Right renal cortex interstitium (tissue), 3 donors: ENCODE results near the gene WDFY3. TPM values are rescaled to one million over a fixed set of nuclear protein-coding genes. Genes with fewer than 3 reads are reported as not detected.

Experiments
- DNase-seq, 3 donors: peaks; one replicate each; pipeline ENCODE4 v3.0.0-alpha.2; 2013; ENCODE audit warnings: low read depth in 3 of 3, low spot score in 2 of 3
- polyA plus RNA-seq, 3 donors: library from polyadenylated mRNA; unstranded; fragments of 120-200 nt; gene quantifications; one replicate each; pipeline ENCODE4 v1.2.1, GENCODE V29; 2013; ENCODE audit not compliant: insufficient read length in 3 of 3

The WDFY3 gene
- polyA plus RNA-seq = 10 to 100 TPM; 49.5 to 54.0 (median 53.5) TPM

DNA sequence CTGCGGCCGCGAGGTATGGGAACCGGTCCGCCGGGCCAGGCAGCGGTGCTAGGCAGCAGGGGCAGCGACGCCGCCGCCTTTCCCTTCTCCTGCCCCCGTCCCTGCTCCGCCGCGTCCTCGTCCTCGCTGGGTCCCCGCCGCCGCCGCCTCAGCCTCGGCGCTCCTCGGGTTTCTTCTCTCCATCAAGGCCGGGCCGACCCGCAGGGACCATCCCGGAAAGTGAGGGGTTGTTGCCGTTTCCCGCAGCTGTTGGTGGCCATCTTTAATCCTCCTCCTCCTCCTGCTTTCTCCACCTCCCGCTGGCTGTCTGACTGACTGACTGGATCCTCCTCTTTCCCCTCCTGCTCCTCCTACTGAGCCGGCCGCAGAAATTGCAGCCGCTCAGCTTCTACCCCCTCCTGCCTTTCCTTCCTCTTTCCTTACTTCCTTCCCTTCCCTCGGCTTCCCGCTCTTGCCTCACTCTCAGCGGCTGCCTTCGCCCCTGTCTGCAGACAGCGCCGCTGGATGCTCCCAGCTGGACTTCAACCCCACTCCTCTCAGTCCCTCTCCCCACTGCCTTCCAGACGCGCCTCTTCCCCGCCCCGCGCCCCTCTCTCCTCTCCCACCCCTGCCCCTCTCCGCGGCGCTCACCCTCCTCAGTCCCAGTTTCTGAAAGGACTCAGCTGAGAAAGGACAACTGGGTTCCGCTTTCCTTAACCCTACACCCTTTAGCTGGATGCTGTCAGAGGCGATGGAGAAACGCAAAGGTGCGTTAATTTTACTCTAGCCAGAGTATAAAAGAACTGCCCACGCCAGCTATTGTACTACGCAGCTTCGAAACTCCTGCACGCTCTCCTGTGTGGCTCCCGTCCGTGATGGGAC, at the start of gene WDFY3:
WDFY3 (minus strand) TSS at position 309 of the 861 bp plus-strand sequence. CDS start 106,099 bp downstream, outside the sequence.
- peak; percentile 72 to 77 (median 77) for DNase-seq

GRCh38 chr4:85005865-85006377, 39.4 kb upstream of the WDFY3 start:
- DNase-seq = no peak

DNA sequence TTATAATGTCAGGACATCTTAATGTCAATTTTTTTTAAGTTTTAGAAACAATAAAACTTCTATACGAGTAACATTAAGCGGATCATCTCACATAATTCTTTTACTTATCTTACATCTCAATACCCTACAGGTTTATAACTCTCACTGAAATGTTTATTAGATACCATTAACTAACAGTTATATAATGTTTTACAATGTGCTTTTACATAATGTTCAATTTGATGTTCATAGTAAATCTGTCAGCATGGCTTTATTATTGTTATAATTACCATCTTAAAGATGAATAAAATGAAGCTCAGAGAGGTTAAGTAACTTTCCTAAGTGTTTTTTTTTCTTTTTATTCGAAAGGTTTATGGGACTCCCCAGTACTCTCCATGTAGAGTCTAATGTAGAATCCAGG, 33.9 kb upstream of the WDFY3 start:
- no peak for DNase-seq

DNA sequence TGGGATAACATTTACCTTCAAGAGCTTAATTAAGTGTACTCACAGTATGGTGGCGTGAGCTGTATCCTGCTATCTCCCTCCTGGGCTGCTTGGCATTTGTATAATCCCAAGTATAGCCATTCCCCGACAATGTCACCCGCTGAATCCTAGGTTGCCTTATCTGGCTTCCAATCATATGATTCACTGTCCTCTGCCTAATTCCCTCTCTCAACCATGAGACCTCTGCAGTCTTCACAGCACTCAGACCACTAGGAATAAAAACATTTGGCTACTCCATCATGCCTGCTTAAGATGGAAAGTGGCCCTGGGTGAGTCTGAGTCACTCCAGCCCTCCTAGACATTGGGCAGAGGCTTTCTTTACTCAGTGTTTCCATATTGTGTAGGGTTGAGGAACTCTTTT, 28.9 kb upstream of the WDFY3 start:
- no peak for DNase-seq

DNA sequence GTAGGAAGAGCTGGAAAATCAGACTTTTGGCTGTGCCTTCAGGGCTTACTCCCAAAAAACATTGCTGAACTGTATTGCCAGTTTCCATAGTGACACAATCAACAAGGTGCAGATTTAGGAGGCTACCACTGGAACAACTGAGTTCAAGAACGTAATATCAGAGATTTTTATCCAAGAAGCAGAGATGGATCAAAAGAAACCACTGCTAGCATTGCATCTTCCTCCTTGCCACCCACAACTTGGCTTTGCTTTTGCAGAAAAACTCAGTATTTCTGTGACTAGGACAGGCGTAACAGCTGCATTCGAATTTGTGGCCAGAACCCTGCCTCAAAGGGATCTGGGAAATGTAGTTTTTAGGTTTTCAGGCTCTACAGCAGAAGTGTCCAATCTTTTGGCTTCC, 27.8 kb upstream of the WDFY3 start:
- DNase-seq = no peak

- no peak for DNase-seq
Observed at GRCh38 chr4:84985952-84986351, 19.5 kb upstream of the WDFY3 start.

GRCh38 chr4:84977396-84977795, 10.9 kb upstream of the WDFY3 start:
- no peak for DNase-seq

DNA sequence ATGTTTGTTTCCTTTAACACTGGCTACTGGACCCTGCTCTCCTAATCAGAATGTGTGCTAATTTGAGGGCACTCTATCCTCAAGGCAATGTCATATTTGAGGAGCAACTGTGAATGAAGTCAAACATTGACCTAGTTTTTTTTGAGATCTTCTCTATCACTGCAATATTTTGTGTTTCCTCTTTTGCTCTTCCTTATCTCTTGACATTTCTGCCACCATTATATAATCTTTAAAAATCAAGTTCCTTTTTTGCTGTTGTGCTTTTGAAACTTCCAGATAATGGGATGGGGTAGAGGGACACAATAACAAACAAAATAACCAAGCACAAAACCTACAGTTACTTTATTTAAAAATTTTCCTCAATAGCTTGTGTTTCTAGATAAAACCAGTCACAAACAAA, 7.4 kb upstream of the WDFY3 start:
- no peak for DNase-seq

DNA sequence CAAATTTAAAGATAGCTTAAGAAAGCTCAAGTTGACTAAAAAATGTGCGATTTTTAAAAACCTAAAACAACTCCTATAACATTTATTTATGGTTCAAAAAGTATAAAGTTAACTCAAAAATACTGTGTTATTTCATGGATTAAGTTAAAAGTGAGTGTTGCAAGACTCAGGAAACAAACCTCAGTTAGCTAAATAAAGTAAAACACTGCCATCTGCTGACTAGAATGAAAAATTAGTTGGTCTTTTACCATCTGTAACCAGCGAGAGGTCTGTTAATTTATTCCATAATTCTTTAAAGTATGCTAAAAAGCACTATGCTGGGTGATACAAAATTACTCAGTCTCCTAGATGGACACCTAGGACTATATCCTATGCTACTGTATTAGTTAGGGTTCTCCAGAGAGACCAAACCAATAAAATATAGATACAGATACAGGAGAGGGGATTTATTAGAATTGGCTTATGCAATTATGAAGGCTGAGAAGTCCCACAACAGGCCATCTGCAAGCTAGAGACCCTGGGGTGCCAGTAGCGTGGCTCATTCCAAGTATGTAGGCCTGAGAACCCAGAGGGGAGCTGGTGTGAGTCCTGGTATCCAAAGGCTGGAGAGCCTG, 4.9 kb upstream of the WDFY3 start:
- no peak for DNase-seq

DNA sequence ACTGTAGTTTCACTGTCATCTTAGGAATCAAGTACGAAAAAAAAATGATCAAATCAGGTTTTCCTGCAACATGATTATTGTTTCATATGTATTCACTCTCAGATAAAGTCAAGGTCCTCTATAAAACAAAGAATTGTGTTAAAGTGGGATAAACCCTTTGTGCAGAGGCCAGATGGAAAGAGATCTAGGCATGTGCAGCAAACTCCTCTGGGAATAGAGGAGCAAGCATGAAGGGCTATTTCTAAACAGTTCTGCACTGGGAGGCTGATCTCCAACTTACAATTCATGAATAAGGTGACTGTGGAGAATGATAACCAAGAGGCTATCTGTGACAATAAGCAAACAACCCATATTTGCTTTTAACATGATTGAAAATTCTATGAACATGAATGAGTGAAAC, 2.4 kb upstream of the WDFY3 start:
- DNase-seq = no peak

DNA sequence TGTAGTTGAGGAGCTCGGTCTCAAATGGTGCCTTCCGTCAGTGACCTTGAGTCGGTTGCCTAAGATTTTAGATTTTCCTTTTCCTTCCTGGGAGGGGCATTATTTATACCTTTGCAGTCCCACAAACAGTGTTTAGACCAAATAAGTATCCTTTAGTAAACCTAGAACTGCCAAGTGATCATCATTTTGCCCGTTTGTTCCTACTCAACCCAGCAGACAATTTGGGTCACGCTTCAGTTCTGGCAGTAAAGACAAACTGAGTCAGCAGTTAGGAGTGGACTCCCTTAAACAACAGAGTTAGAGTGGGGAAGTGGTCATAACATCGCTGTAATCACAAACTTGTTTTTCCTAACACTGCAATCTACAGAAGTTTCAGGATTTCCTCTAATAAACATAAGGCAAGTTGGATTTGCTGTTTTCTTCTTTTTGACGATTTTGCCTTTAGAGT, 777 bp upstream of the WDFY3 start:
- no peak for DNase-seq

GRCh38 chr4:84965553-84966381, 723 bp downstream of the WDFY3 start:
- DNase-seq = no peak

- no peak for DNase-seq
Observed at GRCh38 chr4:84964995-84965552, 1.4 kb downstream of the WDFY3 start.

DNA sequence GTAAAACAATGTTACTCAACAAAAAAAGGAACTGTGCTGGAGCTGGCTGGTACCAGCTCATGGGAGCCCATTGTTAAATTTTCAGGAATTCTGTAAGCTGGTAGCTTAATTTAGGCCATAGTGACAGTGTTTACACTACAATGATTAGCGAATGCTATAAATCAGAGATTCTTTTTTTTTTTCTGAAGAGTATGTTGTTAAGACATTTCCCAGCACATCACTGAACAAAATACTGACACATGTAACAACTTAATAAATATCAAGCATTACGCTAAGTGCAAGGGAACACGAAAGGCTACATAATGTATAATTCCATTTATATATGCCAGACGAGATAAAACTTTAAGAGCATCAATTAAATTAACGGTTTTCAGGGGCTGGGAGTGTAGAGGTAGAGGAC, 4.4 kb downstream of the WDFY3 start:
- DNase-seq = no peak

- no peak for DNase-seq
Observed at GRCh38 chr4:84958434-84958833, 8.1 kb downstream of the WDFY3 start.

GRCh38 chr4:84957514-84958420, 8.7 kb downstream of the WDFY3 start:
- no peak for DNase-seq

DNA sequence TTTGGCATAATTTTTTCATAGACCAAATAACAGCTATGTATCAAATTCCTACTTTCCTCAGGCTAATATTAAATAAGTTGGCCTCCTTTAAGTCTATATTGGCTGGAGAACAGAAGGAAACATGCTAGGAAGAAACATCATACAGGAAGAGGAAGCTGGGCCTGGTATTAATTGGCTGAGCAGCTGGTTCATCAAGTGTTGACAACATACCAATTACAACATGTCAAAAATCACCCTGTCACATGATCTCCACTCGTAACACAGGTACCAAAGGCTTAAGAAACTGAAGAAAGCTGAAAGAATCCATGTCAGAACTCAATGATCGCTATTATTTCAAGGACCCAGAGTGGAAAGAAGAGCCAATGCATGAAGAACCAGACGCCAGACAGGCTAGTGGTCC, 10.5 kb downstream of the WDFY3 start:
- DNase-seq = no peak

GRCh38 chr4:84954982-84955567, 11.4 kb downstream of the WDFY3 start:
- no peak for DNase-seq

- no peak for DNase-seq
Observed at GRCh38 chr4:84952776-84953175, 13.7 kb downstream of the WDFY3 start.
